K562 (cell line): Measurements from ENCODE around the gene NXPH4. TPM values are rescaled to one million over a fixed set of nuclear protein-coding genes. Genes with fewer than 3 reads are reported as not detected.

Source experiments
- ATAC-seq: fragments of 200-7000 bp; cut with Tn5 transposase; 3 replicates; pipeline ENCODE4 v1.9.1; 2020; ENCODE audit warnings: moderate library complexity
- BruUV-seq: library from RNA; stranded (reverse); fragments of 400-500 nt; replicated peaks from 2 replicates; lab custom pipeline; 2021; lab: Mats Ljungman, UMichigan
- CTCF ChIA-PET: fragments of 300-600 bp; formaldehyde crosslinking; extraction: SDS; loops from one replicate; lab custom pipeline; 2021; ENCODE audit warnings: low intra/inter-chr PET ratio; lab: Yijun Ruan, JAX
- POLR2A ChIA-PET: fragments of 300-600, 350-650 bp; sonication (Branson Sonifier 250); formaldehyde crosslinking; extraction: SDS; loops from one replicate; lab custom pipeline; 2021; ENCODE audit warnings: antibody characterized with exemption, inconsistent platforms; lab: Yijun Ruan, JAX
- DNase-seq, 4 experiments: peaks; one replicate each; pipeline versions ENCODE4 v3.0.0 to v3.0.0-alpha.2; 2011 to 2018; ENCODE audit warnings: low spot score in 3 of 4, mixed read lengths in 3 of 4; ENCODE audit errors: extremely low read depth in 1 of 4
- FAIRE-seq: peaks from 2 replicates; lab custom pipeline; 2011; peaks lifted over from hg19 to GRCh38; lab: Jason Lieb, UNC
- H2AFZ ChIP-seq: 2 replicates; pipeline ENCODE4 v1.6.0; 2011; ENCODE audit warnings: low read depth, low read length, control low read depth, inconsistent platforms
- H3K27ac ChIP-seq: fragments of 200-600 bp; 3 replicates; pipeline ENCODE4 v1.8.0; 2011; ENCODE audit warnings: low read depth, mild to moderate bottlenecking, control low read depth, inconsistent platforms, low read length, moderate library complexity, mixed read lengths; ENCODE audit errors: extremely low read depth
- H3K27me3 ChIP-seq, 2 experiments: fragments of 300-600 bp in 1 of 2; 2 replicates in 1 of 2; 3 replicates in 1 of 2; pipeline versions ENCODE4 v1.6.0 to v1.8.0; 2011; ENCODE audit warnings: inconsistent platforms in 2 of 2, low read length in 2 of 2, mild to moderate bottlenecking in 1 of 2, mixed read lengths in 1 of 2, moderate library complexity in 1 of 2; ENCODE audit not compliant: control insufficient read depth in 2 of 2, insufficient read depth in 2 of 2
- H3K36me3 ChIP-seq: fragments of 300-600 bp; 3 replicates; pipeline ENCODE4 v1.8.0; 2011; ENCODE audit warnings: mild to moderate bottlenecking, low read length, inconsistent platforms; ENCODE audit not compliant: control insufficient read depth, insufficient read depth
- H3K4me1 ChIP-seq, 2 experiments: fragments of 200-600 bp in 1 of 2; replicated peaks in 1 of 2; 2 replicates in 1 of 2; 3 replicates in 1 of 2; pipeline versions ENCODE4 v1.5.1 to v1.8.0; 2011; ENCODE audit warnings: inconsistent platforms in 2 of 2, low read length in 2 of 2, mild to moderate bottlenecking in 1 of 2, mixed read lengths in 1 of 2, moderate library complexity in 1 of 2; ENCODE audit not compliant: control insufficient read depth in 2 of 2, insufficient read depth in 2 of 2
- H3K4me2 ChIP-seq: 2 replicates; pipeline ENCODE4 v1.6.1; 2011; ENCODE audit warnings: low read length, control low read depth, inconsistent platforms, mixed read lengths; ENCODE audit not compliant: insufficient read depth
- H3K4me3 ChIP-seq: fragments of 200-600 bp; sonication (generic), shearing (Covaris generic); 2 replicates; pipeline ENCODE4 v1.5.1; 2016; ENCODE audit warnings: control low read depth, inconsistent platforms
- H3K79me2 ChIP-seq: fragments of 200-600 bp; 3 replicates; pipeline ENCODE4 v1.8.0; 2011; ENCODE audit warnings: low read length, inconsistent platforms; ENCODE audit not compliant: control insufficient read depth, insufficient read depth
- H3K9ac ChIP-seq, 2 experiments: 2 replicates each; pipeline versions ENCODE4 v1.6.0 to v1.6.1; 2011; ENCODE audit warnings: low read depth in 2 of 2, low read length in 2 of 2, control low read depth in 1 of 2, inconsistent platforms in 1 of 2, mild to moderate bottlenecking in 1 of 2, mixed read lengths in 1 of 2; ENCODE audit not compliant: insufficient read depth in 1 of 2
- H3K9me1 ChIP-seq: one replicate; pipeline ENCODE4 v1.6.0; 2011; ENCODE audit warnings: inconsistent platforms, mild to moderate bottlenecking, low read length, moderate library complexity; ENCODE audit not compliant: control insufficient read depth, insufficient read depth
- H3K9me3 ChIP-seq: replicated peaks from 2 replicates; pipeline ENCODE4 v1.5.1; 2011; ENCODE audit warnings: low read depth, low read length, inconsistent platforms; ENCODE audit not compliant: control insufficient read depth, insufficient read depth
- H4K20me1 ChIP-seq: replicated peaks from 2 replicates; pipeline ENCODE4 v1.6.1; 2011; ENCODE audit warnings: low read length, inconsistent platforms, mixed read lengths; ENCODE audit not compliant: control insufficient read depth, insufficient read depth
- ARNT ChIP-seq, 2 experiments: fragments of 450-650 bp; IDR thresholded peaks; 2 replicates each; pipeline ENCODE4 v1.6.1; 2016; ENCODE audit warnings: mild to moderate bottlenecking in 1 of 2
- ATF6 ChIP-seq: sonication (generic); formaldehyde crosslinking; IDR thresholded peaks from 2 replicates; pipeline ENCODE4 v1.4.0; 2020; ENCODE audit warnings: mild to moderate bottlenecking, missing genetic modification reagents
- ERF ChIP-seq: fragments of 450-650 bp; formaldehyde crosslinking; IDR thresholded peaks from 2 replicates; pipeline ENCODE4 v1.4.0; 2020; ENCODE audit warnings: mild to moderate bottlenecking, mixed read lengths
- HNRNPH1 ChIP-seq: fragments of 200-400 bp; formaldehyde crosslinking; optimal IDR thresholded peaks from 2 replicates; pipeline ENCODE3; 2017; ENCODE audit warnings: low read depth, mild to moderate bottlenecking, low read length, moderate library complexity
- KDM4B ChIP-seq, 2 experiments: fragments of 450-650 bp in 1 of 2; sonication (generic) in 1 of 2; IDR thresholded peaks; 2 replicates each; pipeline ENCODE4 v1.6.1; 2016 to 2017; ENCODE audit warnings: borderline replicate concordance in 2 of 2, antibody characterized with exemption in 1 of 2, low read depth in 1 of 2, mild to moderate bottlenecking in 1 of 2
- KLF10 ChIP-seq: fragments of 250-450 bp; sonication (Bioruptor Pico); IDR thresholded peaks from 2 replicates; pipeline ENCODE4 v1.6.1; 2021; ENCODE audit warnings: matching md5 sums
- MCM7 ChIP-seq, 2 experiments: fragments of 450-650 bp; IDR thresholded peaks; 2 replicates each; pipeline ENCODE4 v1.6.1; 2016 to 2018
- TGIF2 ChIP-seq: sonication (generic); formaldehyde crosslinking; IDR thresholded peaks from 2 replicates; pipeline ENCODE4 v1.8.1; 2022; ENCODE audit warnings: mild to moderate bottlenecking, missing genetic modification reagents, moderate library complexity
- ZC3H11A ChIP-seq: IDR thresholded peaks from 2 replicates; pipeline ENCODE4 v1.6.1; 2012; ENCODE audit warnings: low read depth, low read length, improper control_type of control experiment
- ZNF644 ChIP-seq: fragments of 200-800 bp; sonication (Bioruptor generic); IDR thresholded peaks from 2 replicates; pipeline ENCODE4 v1.6.1; 2016; ENCODE audit warnings: low read depth, missing genetic modification characterization, missing compliant biosample characterization
- ZNF717 ChIP-seq: fragments of 250-450 bp; sonication (Bioruptor Pico); IDR thresholded peaks from 2 replicates; pipeline ENCODE4 v1.5.0; 2021
- WGBS: fragments of 100-300 bp; shearing (Covaris generic); methylation state at CpG from one replicate; pipeline ENCODE4 v1.1.6; 2016; ENCODE audit warnings: low coverage, mixed read lengths; ENCODE audit not compliant: insufficient coverage; ENCODE audit errors: missing lambda C conversion rate; 5-methylcytosine and 5-hydroxymethylcytosine counted together
- in situ Hi-C: fragments of 300-500 bp; cut with MboI; formaldehyde crosslinking; loops from 4 replicates; pipeline ENCODE4 v1.15.0; 2018; ENCODE audit warnings: inconsistent platforms, mixed read lengths
- intact Hi-C: fragments of 100-400 bp; cut with micrococcal nuclease; formaldehyde crosslinking; loops from 2 replicates; pipeline ENCODE4 v1.14.2; 2022
- polyA plus RNA-seq, 8 experiments: library from polyadenylated mRNA; depleted of rRNA in 4 of 8; stranded (reverse) in 5 of 8; unstranded in 3 of 8; fragments of >200 nt; fragmentation: Nextera tagmentation in 2 of 8; fragmentation: Illumina TruSeq in 1 of 8; extraction: Ambion mirVana in 2 of 8; extraction: Trizol in 1 of 8; gene quantifications; 2 replicates each; pipeline versions ENCODE4 v1.2.1 to v1.2.3, GENCODE V29; 2011 to 2014; ENCODE audit warnings: inconsistent platforms in 1 of 8, missing spikeins in 1 of 8
- total RNA-seq, 7 experiments: library from RNA; depleted of rRNA in 6 of 7; stranded (reverse); fragments of >200 nt in 6 of 7; fragmentation: Illumina TruSeq in 2 of 7; extraction: Trizol in 2 of 7; gene quantifications; 2 replicates each; pipeline versions ENCODE4 v1.2.1 to v1.2.3, GENCODE V29; 2011 to 2021; ENCODE audit warnings: low replicate concordance in 1 of 7
- TF ChIP-seq, protein P1 (sequence below): fragments of 450-650 bp; IDR thresholded peaks from 2 replicates; pipeline ENCODE4 v1.6.1; 2014; ENCODE audit warnings: low read depth, mild to moderate bottlenecking, moderate library complexity, borderline replicate concordance

The NXPH4 gene
- total and polyA plus RNA-seq, 9 of the 15 experiments (the other 6 are each of a cell fraction or from before 2014, with no cell fraction given), result 0.49 to 2.7 (median 1.1) TPM; not detected in 4

GRCh38 chr12:57262126-57262822 lies 45.7 kb downstream of the NXPH4 start:
- TF ChIP-seq ERF (CRISPR knock-in tag) (no peak), HNRNPH1 (no peak), MCM7 (IDR thresholded peaks at IDR 0.05) (no peak), ZC3H11A (no peak)
- FAIRE-seq (no peak), ATAC-seq (no peak), DNase-seq (no peak)
- H3K36me3 ChIP-seq, result peaks cover 41% of the 10 kb centered on the region
- in situ Hi-C loops, result no loop called here
- no peaks in the 10 kb centered on the region for H3K9me3 ChIP-seq
- H3K27me3 ChIP-seq, result no peaks in the 10 kb centered on the region
- no peaks in the 10 kb centered on the region for H3K9me1 ChIP-seq
- ChIA-PET CTCF (no interaction called here), POLR2A (interaction anchor here (0.6 to 1.4 kb wide), 3 partner anchors 12 to 192 kb away, joined by 3 to 4 read pairs (median 3); no protein-coding TSS in a partner anchor)
- no peak overlapping the region for H3K9ac ChIP-seq
- H2AFZ ChIP-seq, result no peak overlapping the region
- H3K4me1 ChIP-seq, result peaks cover 0 to 3% of the 10 kb centered on the region in 2 experiments; a peak in 2 of 5 replicates
- H3K79me2 ChIP-seq, result no peaks in the 10 kb centered on the region
- WGBS, result 28% methylated on average over 3 of the region's 3 CpGs
- no peaks in the 10 kb centered on the region for H4K20me1 ChIP-seq
- no peak overlapping the region for H3K27ac ChIP-seq
- H3K4me3 ChIP-seq, result no peak overlapping the region
- intact Hi-C loops, result no loop called here
- no TSS peak for BruUV-seq
- no peak overlapping the region for H3K4me2 ChIP-seq

DNA sequence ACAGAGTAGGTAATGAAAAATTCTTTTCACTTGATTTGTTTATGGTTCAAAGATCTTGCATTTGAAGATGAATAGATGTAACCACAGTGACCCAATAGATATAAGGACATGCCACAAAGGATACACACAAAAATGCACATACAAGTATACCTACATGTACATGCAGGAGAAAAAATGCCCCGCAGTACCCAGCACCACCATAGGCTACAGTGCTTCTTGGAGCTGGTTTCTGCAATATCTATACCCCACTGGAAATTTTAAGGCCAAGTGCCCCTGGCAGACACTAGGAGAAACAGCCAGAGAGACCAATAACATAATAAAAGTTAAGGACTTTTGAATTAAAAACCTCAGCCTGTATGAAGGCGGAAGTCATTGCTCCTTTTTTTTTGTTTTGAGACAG lies 46.5 kb downstream of the NXPH4 start:
- Histone ChIP-seq H3K27me3 (no peaks in the 10 kb centered on the region), H2AFZ (no peak overlapping the region), H3K79me2 (no peaks in the 10 kb centered on the region), H4K20me1 (no peaks in the 10 kb centered on the region), H3K9me1 (no peaks in the 10 kb centered on the region), H3K4me3 (no peak overlapping the region), H3K9me3 (no peaks in the 10 kb centered on the region), H3K9ac (no peak overlapping the region), H3K36me3 (peaks cover 39% of the 10 kb centered on the region), H3K4me1 (peaks cover 0 to 3% of the 10 kb centered on the region in 2 experiments; a peak in 2 of 5 replicates), H3K4me2 (no peak overlapping the region), H3K27ac (no peak overlapping the region)
- no peak for ATAC-seq
- no peak for DNase-seq
- ChIA-PET POLR2A (no interaction called here), CTCF (interaction anchor here (0.6 to 1.6 kb wide), 6 partner anchors 114 to 255 kb away, joined by 3 to 20 read pairs (median 4); no protein-coding TSS in a partner anchor)
- TF ChIP-seq ZNF644 (no peak), ZNF717 (CRISPR knock-in tag) (no peak), TGIF2 (no peak), ATF6 (no peak), KLF10 (CRISPR knock-in tag) (no peak), KDM4B (IDR thresholded peaks at IDR 0.05; ENCODE audit: borderline replicate concordance in 2 of 2, low read depth in 1 of 2) (no peak), ARNT (IDR thresholded peaks at IDR 0.05) (no peak)
- TF ChIP-seq, protein P1, sequence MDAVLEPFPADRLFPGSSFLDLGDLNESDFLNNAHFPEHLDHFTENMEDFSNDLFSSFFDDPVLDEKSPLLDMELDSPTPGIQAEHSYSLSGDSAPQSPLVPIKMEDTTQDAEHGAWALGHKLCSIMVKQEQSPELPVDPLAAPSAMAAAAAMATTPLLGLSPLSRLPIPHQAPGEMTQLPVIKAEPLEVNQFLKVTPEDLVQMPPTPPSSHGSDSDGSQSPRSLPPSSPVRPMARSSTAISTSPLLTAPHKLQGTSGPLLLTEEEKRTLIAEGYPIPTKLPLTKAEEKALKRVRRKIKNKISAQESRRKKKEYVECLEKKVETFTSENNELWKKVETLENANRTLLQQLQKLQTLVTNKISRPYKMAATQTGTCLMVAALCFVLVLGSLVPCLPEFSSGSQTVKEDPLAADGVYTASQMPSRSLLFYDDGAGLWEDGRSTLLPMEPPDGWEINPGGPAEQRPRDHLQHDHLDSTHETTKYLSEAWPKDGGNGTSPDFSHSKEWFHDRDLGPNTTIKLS, result no peak
- no TSS peak for BruUV-seq
- in situ Hi-C loops (no loop called here), intact Hi-C loops (loop anchor here (1.0 kb wide), 1 partner anchor 190 kb away; no protein-coding TSS in a partner anchor)
- no peak for FAIRE-seq
- WGBS, result 4% methylated on average over 2 of the region's 2 CpGs
